SK-N-SH (cell line): ENCODE measurements around the gene SPATC1L. TPM values are rescaled to one million over a fixed set of nuclear protein-coding genes. Genes with fewer than 3 reads are reported as not detected.

Source experiments
- CTCF ChIA-PET: fragments of 300-600, 350-600 bp; formaldehyde crosslinking; extraction: SDS; loops from one replicate; lab custom pipeline; 2021; lab: Yijun Ruan, JAX
- POLR2A ChIA-PET: fragments of 350-600 bp; sonication (Branson Sonifier 250); formaldehyde crosslinking; extraction: SDS; loops from one replicate; lab custom pipeline; 2020; ENCODE audit warnings: antibody characterized with exemption, inconsistent platforms; lab: Yijun Ruan, JAX
- DNase-seq: peaks from one replicate; pipeline ENCODE4 v3.0.0; 2012
- H2AFZ ChIP-seq: fragments of 200-600 bp; sonication (generic); 2 replicates; pipeline ENCODE4 v1.8.1; 2016; ENCODE audit warnings: antibody characterized with exemption, mild to moderate bottlenecking, low read depth
- H3F3A ChIP-seq: fragments of 200-600 bp; sonication (generic); replicated peaks from 2 replicates; pipeline ENCODE3; 2016; ENCODE audit warnings: antibody characterized with exemption, mild to moderate bottlenecking; ENCODE audit not compliant: insufficient read depth
- H3K27ac ChIP-seq, 2 experiments: fragments of 200-500 bp in 1 of 2; fragments of 200-600 bp in 1 of 2; sonication (Bioruptor generic) in 1 of 2; sonication (generic), shearing (Covaris generic) in 1 of 2; 2 replicates each; pipeline versions ENCODE4 v1.5.1 to v1.6.1; 2014 to 2016; ENCODE audit warnings: low read depth in 2 of 2, inconsistent platforms in 1 of 2, low read length in 1 of 2, mild to moderate bottlenecking in 1 of 2, mixed read lengths in 1 of 2
- H3K27me3 ChIP-seq: fragments of 200-600 bp; sonication (generic), shearing (Covaris generic); 2 replicates; pipeline ENCODE4 v1.6.1; 2016; ENCODE audit warnings: mixed run types; ENCODE audit not compliant: insufficient read depth
- H3K36me3 ChIP-seq, 2 experiments: fragments of 200-500 bp in 1 of 2; fragments of 200-600 bp in 1 of 2; sonication (Bioruptor generic) in 1 of 2; sonication (generic) in 1 of 2; replicated peaks in 1 of 2; 2 replicates each; pipeline versions ENCODE3 to v1.5.1; 2014 to 2016; ENCODE audit warnings: low read length in 1 of 2, mild to moderate bottlenecking in 1 of 2; ENCODE audit not compliant: insufficient read depth in 2 of 2, control insufficient read depth in 1 of 2
- H3K4me1 ChIP-seq, 2 experiments: fragments of 200-500 bp in 1 of 2; fragments of 200-600 bp in 1 of 2; sonication (Bioruptor generic) in 1 of 2; sonication (generic), shearing (Covaris generic) in 1 of 2; 2 replicates each; pipeline versions ENCODE4 v1.5.1 to v1.6.1; 2014 to 2016; ENCODE audit warnings: low read depth in 1 of 2, low read length in 1 of 2, mixed run types in 1 of 2; ENCODE audit not compliant: insufficient read depth in 2 of 2, control insufficient read depth in 1 of 2
- H3K4me2 ChIP-seq: fragments of 200-600 bp; sonication (generic), shearing (Covaris generic); 2 replicates; pipeline ENCODE4 v1.6.1; 2017; ENCODE audit warnings: mixed run types
- H3K4me3 ChIP-seq, 2 experiments: fragments of 200-500 bp in 1 of 2; fragments of 200-600 bp in 1 of 2; sonication (Bioruptor generic) in 1 of 2; sonication (generic), shearing (Covaris generic) in 1 of 2; 2 replicates each; pipeline versions ENCODE4 v1.5.1 to v1.8.1; 2014 to 2016; ENCODE audit warnings: low read depth in 2 of 2, inconsistent platforms in 1 of 2, low read length in 1 of 2, mild to moderate bottlenecking in 1 of 2, mixed read lengths in 1 of 2, moderate library complexity in 1 of 2
- H3K79me2 ChIP-seq: fragments of 200-600 bp; sonication (generic); 2 replicates; pipeline ENCODE4 v1.8.1; 2017; ENCODE audit warnings: mild to moderate bottlenecking; ENCODE audit not compliant: insufficient read depth
- H3K9ac ChIP-seq: fragments of 200-600 bp; sonication (generic); 2 replicates; pipeline ENCODE4 v1.6.1; 2017; ENCODE audit warnings: mixed run types
- H3K9me2 ChIP-seq: fragments of 200-600 bp; sonication (generic); 2 replicates; pipeline ENCODE4 v1.6.1; 2017; ENCODE audit warnings: mixed run types
- H3K9me3 ChIP-seq: fragments of 200-600 bp; sonication (generic); 2 replicates; pipeline ENCODE4 v1.6.1; 2017; ENCODE audit warnings: mixed run types, mild to moderate bottlenecking, moderate library complexity
- H4K20me1 ChIP-seq: fragments of 200-600 bp; sonication (generic); 2 replicates; pipeline ENCODE4 v1.6.1; 2017; ENCODE audit warnings: mild to moderate bottlenecking, mixed run types; ENCODE audit not compliant: insufficient read depth
- ELF1 ChIP-seq: IDR thresholded peaks from 2 replicates; pipeline ENCODE4 v1.4.0; 2012
- FOXJ3 ChIP-seq: sonication (generic); formaldehyde crosslinking; IDR thresholded peaks from 2 replicates; pipeline ENCODE4 v1.5.1; 2020; ENCODE audit warnings: mild to moderate bottlenecking, missing genetic modification reagents
- NRF1 ChIP-seq: IDR thresholded peaks from 2 replicates; pipeline ENCODE4 v1.6.1; 2012; ENCODE audit warnings: low read depth, mild to moderate bottlenecking, low read length
- RAD21 ChIP-seq: IDR thresholded peaks from 2 replicates; pipeline ENCODE4 v1.6.1; 2012; ENCODE audit warnings: mild to moderate bottlenecking, low read length
- RFX5 ChIP-seq: IDR thresholded peaks from 2 replicates; pipeline ENCODE4 v1.6.1; 2012; ENCODE audit warnings: mild to moderate bottlenecking, improper control_type of control experiment, low read length
- RXRA ChIP-seq: IDR thresholded peaks from 2 replicates; pipeline ENCODE4 v1.4.0; 2012; ENCODE audit warnings: low read depth, mild to moderate bottlenecking, borderline replicate concordance
- SIN3A ChIP-seq: IDR thresholded peaks from 2 replicates; pipeline ENCODE4 v1.6.1; 2012; ENCODE audit warnings: low read depth, mild to moderate bottlenecking, low read length, moderate library complexity, borderline replicate concordance
- TAF1 ChIP-seq: IDR thresholded peaks from 2 replicates; pipeline ENCODE4 v1.6.1; 2012; ENCODE audit warnings: low read depth, mild to moderate bottlenecking, low read length, moderate library complexity, borderline replicate concordance
- TCF12 ChIP-seq: IDR thresholded peaks from 2 replicates; pipeline ENCODE4 v1.4.0; 2012
- YY1 ChIP-seq: IDR thresholded peaks from 2 replicates; pipeline ENCODE4 v1.4.0; 2012; ENCODE audit warnings: low read depth, mild to moderate bottlenecking
- WGBS: methylation state at CpG from one replicate; pipeline ENCODE4 v1.1.6; 2017; ENCODE audit warnings: low lambda C conversion rate; 5-methylcytosine and 5-hydroxymethylcytosine counted together
- polyA plus RNA-seq, 3 experiments: library from polyadenylated mRNA; depleted of rRNA; stranded (reverse); fragments of >200 nt; gene quantifications; 2 replicates each; pipeline ENCODE4 v1.2.3, GENCODE V29; 2012
- TF ChIP-seq, protein P1 (sequence below): IDR thresholded peaks from 2 replicates; pipeline ENCODE4 v1.4.0; 2012; ENCODE audit warnings: low read depth, borderline replicate concordance
- TF ChIP-seq, protein P2 (sequence below): IDR thresholded peaks from 2 replicates; pipeline ENCODE4 v1.6.1; 2012; ENCODE audit warnings: mild to moderate bottlenecking, low read depth, low read length, moderate library complexity
- TF ChIP-seq, protein P3 (sequence below): fragments of 150-350 bp; IDR thresholded peaks from 2 replicates; pipeline ENCODE4 v1.6.1; 2016; ENCODE audit warnings: mild to moderate bottlenecking, low read depth, low read length

The SPATC1L gene
- polyA plus RNA-seq, 1 of the 3 experiments (the other 2 are of a cell fraction) = 8.3 TPM

DNA sequence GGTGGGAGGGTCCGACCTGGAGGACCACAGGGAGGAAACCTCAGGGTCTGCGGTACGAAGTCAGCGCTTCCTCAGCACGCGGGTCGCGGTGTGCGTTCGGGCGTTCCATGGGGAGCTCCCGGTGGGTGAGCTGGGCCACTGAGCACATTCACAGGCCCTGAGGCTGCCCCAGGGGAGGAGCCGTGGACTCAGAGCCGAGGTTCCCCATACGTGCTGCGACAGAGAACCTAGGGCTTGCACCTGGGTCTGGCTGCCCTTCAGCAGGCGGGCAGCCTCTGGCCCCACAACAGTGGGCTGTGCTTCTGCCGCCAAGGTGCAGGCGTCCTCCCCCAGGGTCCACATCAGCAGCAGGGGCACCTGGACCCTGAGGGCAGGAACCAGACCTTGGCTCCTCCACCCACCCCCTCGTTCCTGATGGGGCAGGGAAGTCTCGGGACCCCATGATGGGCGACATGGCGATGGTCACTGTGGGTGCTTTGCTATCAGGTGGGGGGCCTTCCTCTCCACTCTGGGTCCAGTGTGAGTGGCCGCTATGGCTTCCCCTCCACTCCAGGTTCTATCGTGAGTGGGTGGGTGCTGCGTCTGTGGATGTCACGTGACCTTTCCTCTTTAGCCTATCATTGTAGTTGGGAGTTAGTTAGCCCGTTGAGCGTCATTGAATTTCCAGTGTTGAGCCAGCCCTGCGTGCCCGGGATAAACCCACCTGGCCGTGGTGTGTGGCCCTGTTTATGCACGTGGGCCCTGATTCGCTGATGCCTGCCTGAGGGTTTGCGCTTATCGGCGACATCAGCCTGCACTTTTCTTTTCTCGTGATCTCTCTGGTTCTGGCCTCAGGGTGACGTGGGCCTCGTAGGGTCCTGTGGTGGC, 56.8 kb downstream of the SPATC1L start:
- ChIA-PET POLR2A (interaction anchor here (1.0 to 1.9 kb wide), 4 partner anchors 16 to 156 kb away, joined by 7 to 10 read pairs (median 9); no protein-coding TSS in a partner anchor), CTCF (interaction anchor here (0.7 to 3.4 kb wide), 4 partner anchors 10 to 155 kb away, joined by 3 to 28 read pairs (median 9); no protein-coding TSS in a partner anchor)
- Histone ChIP-seq H3K9me3 (no peaks in the 10 kb centered on the region), H3K4me3 (no peak overlapping the region), H3K79me2 (no peaks in the 10 kb centered on the region), H3K9ac (no peak overlapping the region), H3K4me2 (no peak overlapping the region), H4K20me1 (no peaks in the 10 kb centered on the region), H3K27me3 (no peaks in the 10 kb centered on the region), H3F3A (no peaks in the 10 kb centered on the region), H3K27ac (peak overlapping the region in 1 of 2 experiments; percentile 94; a peak in 2 of 4 replicates), H3K9me2 (no peaks in the 10 kb centered on the region), H3K36me3 (peaks cover 0 to 15% of the 10 kb centered on the region in 2 experiments), H2AFZ (no peak overlapping the region), H3K4me1 (peaks cover 0 to 41% of the 10 kb centered on the region in 2 experiments; a peak in 1 of 4 replicates)
- DNase-seq = no peak
- TF ChIP-seq ELF1 = no peak
- TF ChIP-seq RAD21 = no peak
- no peak for TF ChIP-seq FOXJ3
- TF ChIP-seq, protein P1, sequence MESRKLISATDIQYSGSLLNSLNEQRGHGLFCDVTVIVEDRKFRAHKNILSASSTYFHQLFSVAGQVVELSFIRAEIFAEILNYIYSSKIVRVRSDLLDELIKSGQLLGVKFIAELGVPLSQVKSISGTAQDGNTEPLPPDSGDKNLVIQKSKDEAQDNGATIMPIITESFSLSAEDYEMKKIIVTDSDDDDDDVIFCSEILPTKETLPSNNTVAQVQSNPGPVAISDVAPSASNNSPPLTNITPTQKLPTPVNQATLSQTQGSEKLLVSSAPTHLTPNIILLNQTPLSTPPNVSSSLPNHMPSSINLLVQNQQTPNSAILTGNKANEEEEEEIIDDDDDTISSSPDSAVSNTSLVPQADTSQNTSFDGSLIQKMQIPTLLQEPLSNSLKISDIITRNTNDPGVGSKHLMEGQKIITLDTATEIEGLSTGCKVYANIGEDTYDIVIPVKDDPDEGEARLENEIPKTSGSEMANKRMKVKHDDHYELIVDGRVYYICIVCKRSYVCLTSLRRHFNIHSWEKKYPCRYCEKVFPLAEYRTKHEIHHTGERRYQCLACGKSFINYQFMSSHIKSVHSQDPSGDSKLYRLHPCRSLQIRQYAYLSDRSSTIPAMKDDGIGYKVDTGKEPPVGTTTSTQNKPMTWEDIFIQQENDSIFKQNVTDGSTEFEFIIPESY = no peak
- TF ChIP-seq TAF1 = no peak
- no peak for TF ChIP-seq YY1
- TF ChIP-seq, protein P2, sequence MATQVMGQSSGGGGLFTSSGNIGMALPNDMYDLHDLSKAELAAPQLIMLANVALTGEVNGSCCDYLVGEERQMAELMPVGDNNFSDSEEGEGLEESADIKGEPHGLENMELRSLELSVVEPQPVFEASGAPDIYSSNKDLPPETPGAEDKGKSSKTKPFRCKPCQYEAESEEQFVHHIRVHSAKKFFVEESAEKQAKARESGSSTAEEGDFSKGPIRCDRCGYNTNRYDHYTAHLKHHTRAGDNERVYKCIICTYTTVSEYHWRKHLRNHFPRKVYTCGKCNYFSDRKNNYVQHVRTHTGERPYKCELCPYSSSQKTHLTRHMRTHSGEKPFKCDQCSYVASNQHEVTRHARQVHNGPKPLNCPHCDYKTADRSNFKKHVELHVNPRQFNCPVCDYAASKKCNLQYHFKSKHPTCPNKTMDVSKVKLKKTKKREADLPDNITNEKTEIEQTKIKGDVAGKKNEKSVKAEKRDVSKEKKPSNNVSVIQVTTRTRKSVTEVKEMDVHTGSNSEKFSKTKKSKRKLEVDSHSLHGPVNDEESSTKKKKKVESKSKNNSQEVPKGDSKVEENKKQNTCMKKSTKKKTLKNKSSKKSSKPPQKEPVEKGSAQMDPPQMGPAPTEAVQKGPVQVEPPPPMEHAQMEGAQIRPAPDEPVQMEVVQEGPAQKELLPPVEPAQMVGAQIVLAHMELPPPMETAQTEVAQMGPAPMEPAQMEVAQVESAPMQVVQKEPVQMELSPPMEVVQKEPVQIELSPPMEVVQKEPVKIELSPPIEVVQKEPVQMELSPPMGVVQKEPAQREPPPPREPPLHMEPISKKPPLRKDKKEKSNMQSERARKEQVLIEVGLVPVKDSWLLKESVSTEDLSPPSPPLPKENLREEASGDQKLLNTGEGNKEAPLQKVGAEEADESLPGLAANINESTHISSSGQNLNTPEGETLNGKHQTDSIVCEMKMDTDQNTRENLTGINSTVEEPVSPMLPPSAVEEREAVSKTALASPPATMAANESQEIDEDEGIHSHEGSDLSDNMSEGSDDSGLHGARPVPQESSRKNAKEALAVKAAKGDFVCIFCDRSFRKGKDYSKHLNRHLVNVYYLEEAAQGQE = no peak
- no peak for TF ChIP-seq RXRA
- TF ChIP-seq, protein P3, sequence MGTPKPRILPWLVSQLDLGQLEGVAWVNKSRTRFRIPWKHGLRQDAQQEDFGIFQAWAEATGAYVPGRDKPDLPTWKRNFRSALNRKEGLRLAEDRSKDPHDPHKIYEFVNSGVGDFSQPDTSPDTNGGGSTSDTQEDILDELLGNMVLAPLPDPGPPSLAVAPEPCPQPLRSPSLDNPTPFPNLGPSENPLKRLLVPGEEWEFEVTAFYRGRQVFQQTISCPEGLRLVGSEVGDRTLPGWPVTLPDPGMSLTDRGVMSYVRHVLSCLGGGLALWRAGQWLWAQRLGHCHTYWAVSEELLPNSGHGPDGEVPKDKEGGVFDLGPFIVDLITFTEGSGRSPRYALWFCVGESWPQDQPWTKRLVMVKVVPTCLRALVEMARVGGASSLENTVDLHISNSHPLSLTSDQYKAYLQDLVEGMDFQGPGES = no peak
- no peak for TF ChIP-seq SIN3A
- TF ChIP-seq RFX5 = no peak
- no peak for TF ChIP-seq NRF1
- TF ChIP-seq TCF12 = no peak
- WGBS = 93% methylated on average over 13 of the region's 40 CpGs
